H7 (cell line): Measurements from ENCODE around the gene NDEL1. TPM values are rescaled to one million over a fixed set of nuclear protein-coding genes. Genes with fewer than 3 reads are reported as not detected.

Experiments used
- DNase-seq: peaks from one replicate; pipeline ENCODE4 v3.0.0; 2012
- H3K27me3 ChIP-seq: 2 replicates; pipeline ENCODE4 v1.6.0; 2011; ENCODE audit warnings: mild to moderate bottlenecking, low read length; ENCODE audit not compliant: control insufficient read depth, insufficient read depth
- H3K36me3 ChIP-seq: replicated peaks from 2 replicates; pipeline ENCODE4 v1.5.1; 2011; ENCODE audit warnings: low read length; ENCODE audit not compliant: control insufficient read depth, insufficient read depth
- H3K4me3 ChIP-seq: 2 replicates; pipeline ENCODE4 v1.5.1; 2011; ENCODE audit warnings: low read depth, mild to moderate bottlenecking, control low read depth, low read length, moderate library complexity; ENCODE audit not compliant: insufficient read depth
- total RNA-seq: library from RNA; depleted of rRNA; stranded (reverse); fragments of >200 nt; shearing (Covaris generic); gene quantifications from 2 replicates; pipeline ENCODE4 v1.2.3, GENCODE V29; 2014; rRNA removed

The NDEL1 gene
- total RNA-seq, 1 experiment from 2014 or later, result 18.6 TPM

- DNase-seq, result no peak
- H3K4me3 ChIP-seq, result no peak overlapping the region
- H3K36me3 ChIP-seq, result peaks cover 59% of the 10 kb centered on the region
- H3K27me3 ChIP-seq, result no peaks in the 10 kb centered on the region
Observed at GRCh38 chr17:8503807-8504206, 68.1 kb downstream of the NDEL1 start.

- no peaks in the 10 kb centered on the region for H3K27me3 ChIP-seq
- DNase-seq, result no peak
- H3K36me3 ChIP-seq, result peaks cover 60% of the 10 kb centered on the region
- H3K4me3 ChIP-seq, result no peak overlapping the region
Observed at GRCh38 chr17:8504460-8505207, 69.0 kb downstream of the NDEL1 start.

- Histone ChIP-seq H3K27me3 (no peaks in the 10 kb centered on the region), H3K4me3 (no peak overlapping the region), H3K36me3 (peaks cover 47% of the 10 kb centered on the region)
- no peak for DNase-seq
Observed at GRCh38 chr17:8506145-8506544, 70.5 kb downstream of the NDEL1 start.

- no peak overlapping the region for H3K4me3 ChIP-seq
- no peak for DNase-seq
- no peaks in the 10 kb centered on the region for H3K27me3 ChIP-seq
- H3K36me3 ChIP-seq, result peaks cover 51% of the 10 kb centered on the region
Observed at GRCh38 chr17:8514801-8515200, 79.1 kb downstream of the NDEL1 start.

Other genes with a start within 250 kb of the NDEL1 start
- gene BORCS6, start 245.7 kb upstream of the NDEL1 start, total RNA-seq, result 9.9 and 10.7 TPM in 2 replicates
- gene AURKB, start 225.3 kb upstream of the NDEL1 start, total RNA-seq, result 209 and 254 TPM in 2 replicates
- gene CTC1, start 187.8 kb upstream of the NDEL1 start, total RNA-seq, result 14.1 and 14.3 TPM in 2 replicates
- gene PFAS, start 186.6 kb upstream of the NDEL1 start, total RNA-seq, result 101 and 122 TPM in 2 replicates
- gene RANGRF, start 147.2 kb upstream of the NDEL1 start, total RNA-seq, result 12.7 TPM in 2 replicates
- gene SLC25A35, start 140.5 kb upstream of the NDEL1 start, total RNA-seq, result 2.3 and 5.6 TPM in 2 replicates
- 1.00 and 1.6 TPM in 2 replicates for gene ARHGEF15, start 125.6 kb upstream of the NDEL1 start, total RNA-seq
- not detected in 2 replicates for gene ODF4, start 96.0 kb upstream of the NDEL1 start, total RNA-seq
- gene RPL26, start 52.7 kb upstream of the NDEL1 start, total RNA-seq, result 1,833 and 2,305 TPM in 2 replicates
- gene RNF222, start 38.1 kb upstream of the NDEL1 start, total RNA-seq, result not detected in 2 replicates
- 84.4 and 103 TPM in 2 replicates for gene MYH10, start 194.8 kb downstream of the NDEL1 start, total RNA-seq